Frontal cortex (tissue), 4 donors: ENCODE measurements around the gene RCC1. TPM values are rescaled to one million over a fixed set of nuclear protein-coding genes. Genes with fewer than 3 reads are reported as not detected.
"Not testable (repeated sequence)": the region's sequence is repeated elsewhere in the genome, so short reads cannot be mapped to it uniquely, and the experiment has no call there.

ENCODE experiments used
- DNase-seq, 2 donors: peaks; one replicate each; pipeline ENCODE4 v3.0.0; 2012; ENCODE audit warnings: low spot score in 2 of 2
- FAIRE-seq: peaks from 2 replicates; lab custom pipeline; 2012; peaks lifted over from hg19 to GRCh38; lab: Jason Lieb, UNC
- total RNA-seq: library from RNA; depleted of rRNA; stranded (reverse); fragments of >200 nt; gene quantifications from one replicate; pipeline ENCODE4 v1.2.3, GENCODE V29; 2014
- donor health status: control.
- donor health status: control.
- donor health status: control.

The RCC1 gene
- total RNA-seq, 1 donor from 2014 or later = 15.1 TPM

- DNase-seq = no peak
- FAIRE-seq = no peak
Observed at GRCh38 chr1:28538286-28538685, 32.4 kb downstream of the RCC1 start.

GRCh38 chr1:28540651-28541050 is 34.8 kb downstream of the RCC1 start:
- no peak for FAIRE-seq

GRCh38 chr1:28541414-28542015 is 35.7 kb downstream of the RCC1 start:
- not testable (repeated sequence) for FAIRE-seq, DNase-seq

More at GRCh38 chr1:28540651-28541050, 34.8 kb downstream of the RCC1 start:
- no peak for DNase-seq

GRCh38 chr1:28545246-28545628 is 39.4 kb downstream of the RCC1 start:
- no peak for FAIRE-seq
- no peak for DNase-seq

- DNase-seq (no peak), FAIRE-seq (no peak)
Observed at GRCh38 chr1:28548318-28548717, 42.5 kb downstream of the RCC1 start.

GRCh38 chr1:28551381-28551780 is 45.5 kb downstream of the RCC1 start:
- no peak for DNase-seq
- FAIRE-seq = no peak

GRCh38 chr1:28552758-28553663 is 47.2 kb downstream of the RCC1 start, which contains the start of gene TRNAU1AP:
Gene TRNAU1AP (plus strand): TSS chr1:28553085. CDS start chr1:28553111, 26 bp downstream.
- peak; percentile 95 to 96 for DNase-seq
- FAIRE-seq = no peak

GRCh38 chr1:28560886-28561285 is 55.0 kb downstream of the RCC1 start:
- no peak for FAIRE-seq

GRCh38 chr1:28564310-28564709 is 58.5 kb downstream of the RCC1 start:
- FAIRE-seq (no peak), DNase-seq (no peak)

More at GRCh38 chr1:28560886-28561285, 55.0 kb downstream of the RCC1 start:
- no peak for DNase-seq

- no peak for FAIRE-seq
- DNase-seq = no peak
Observed at GRCh38 chr1:28565040-28565439, 59.2 kb downstream of the RCC1 start.

GRCh38 chr1:28565726-28566125 is 59.9 kb downstream of the RCC1 start:
- DNase-seq = no peak
- FAIRE-seq = no peak

GRCh38 chr1:28566931-28567330 is 61.1 kb downstream of the RCC1 start:
- FAIRE-seq = no peak
- DNase-seq = no peak

GRCh38 chr1:28571911-28572310 is 66.1 kb downstream of the RCC1 start:
- FAIRE-seq = no peak
- DNase-seq = no peak

- not testable (repeated sequence) for DNase-seq, FAIRE-seq
Observed at GRCh38 chr1:28572891-28573290, 67.0 kb downstream of the RCC1 start.

- DNase-seq (no peak), FAIRE-seq (no peak)
Observed at GRCh38 chr1:28573564-28573963, 67.7 kb downstream of the RCC1 start.

GRCh38 chr1:28577052-28577678 is 71.3 kb downstream of the RCC1 start:
- DNase-seq (no peak), FAIRE-seq (no peak)

- no peak for FAIRE-seq
- no peak for DNase-seq
Observed at GRCh38 chr1:28577738-28578536, 72.1 kb downstream of the RCC1 start.

GRCh38 chr1:28578696-28579218 is 72.9 kb downstream of the RCC1 start:
- DNase-seq (no peak), FAIRE-seq (no peak)

- DNase-seq (no peak), FAIRE-seq (no peak)
Observed at GRCh38 chr1:28579401-28579800, 73.6 kb downstream of the RCC1 start.
